ENCODE results near the gene ITPKB.
"Not testable (repeated sequence)": the region's sequence is repeated elsewhere in the genome, so short reads cannot be mapped to it uniquely, and the experiment has no call there.

Gene ITPKB

GRCh38 chr1:226639631-226640061 is 99.4 kb downstream of the ITPKB start:
- H3K27ac ChIP-seq, result no peak overlapping the region
- H3K36me3 ChIP-seq, result no peaks in the 10 kb centered on the region
- H3K27me3 ChIP-seq (ENCODE audit: insufficient read depth, low read depth, severe bottlenecking), result no peaks in the 10 kb centered on the region
- no peak for DNase-seq
- H3K9me3 ChIP-seq (ENCODE audit: severe bottlenecking), result no peaks in the 10 kb centered on the region
- H3K4me3 ChIP-seq (ENCODE audit: low read depth, low read length), result no peak overlapping the region
- no peak for TF ChIP-seq CTCF (IDR thresholded peaks at IDR 0.05; ENCODE audit: low read depth, low read length)

DNA sequence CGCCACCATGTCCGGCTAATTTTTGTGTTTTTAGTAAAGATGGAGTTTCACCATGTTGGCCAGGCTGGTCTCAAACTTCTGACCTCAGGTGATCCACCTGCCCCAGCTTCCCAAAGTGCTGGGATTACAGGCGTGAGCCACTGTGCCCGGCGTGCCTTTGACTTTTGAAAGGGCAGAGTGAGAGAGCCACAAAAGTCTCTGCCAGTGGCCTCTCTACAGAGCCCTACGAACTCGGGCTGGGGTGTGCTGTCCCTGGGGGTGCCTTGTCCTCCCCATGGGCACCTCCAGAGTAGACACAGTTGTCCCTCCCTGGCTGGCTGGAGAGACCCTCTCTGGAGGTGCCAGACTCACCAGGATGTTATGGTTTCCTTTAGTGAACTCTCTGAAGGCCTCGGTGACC is 99.9 kb downstream of the ITPKB start:
- not testable (repeated sequence) for H3K27ac ChIP-seq; H3K9me3 ChIP-seq (ENCODE audit: severe bottlenecking); H3K27me3 ChIP-seq (ENCODE audit: insufficient read depth, low read depth, severe bottlenecking); H3K36me3 ChIP-seq; DNase-seq; H3K4me3 ChIP-seq (ENCODE audit: low read depth, low read length)

DNA sequence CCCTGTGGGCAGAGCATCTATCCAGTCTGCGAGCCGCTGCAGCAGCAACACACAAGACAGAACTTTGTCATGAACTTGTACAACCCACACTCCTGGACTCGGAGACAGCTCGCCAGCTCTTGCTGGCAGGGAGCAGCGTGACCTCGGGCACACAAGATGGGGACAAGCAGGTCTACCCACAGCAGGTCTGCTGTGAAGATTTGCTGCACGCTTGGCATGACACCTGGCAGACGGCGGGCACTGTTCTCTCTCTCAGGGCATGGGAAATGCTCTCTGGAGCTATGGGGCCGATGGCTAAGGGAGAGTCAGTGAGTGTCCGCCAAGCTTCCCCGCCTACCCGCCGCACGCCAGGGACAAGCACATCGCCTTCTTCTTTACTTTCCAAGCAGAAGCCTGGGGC is 100.5 kb downstream of the ITPKB start:
- no peak for DNase-seq
- Histone ChIP-seq H3K9me3 (ENCODE audit: severe bottlenecking) (no peaks in the 10 kb centered on the region), H3K4me3 (ENCODE audit: low read depth, low read length) (no peak overlapping the region), H3K27ac (no peak overlapping the region), H3K27me3 (ENCODE audit: insufficient read depth, low read depth, severe bottlenecking) (no peaks in the 10 kb centered on the region), H3K36me3 (no peaks in the 10 kb centered on the region)
- no peak for TF ChIP-seq CTCF (IDR thresholded peaks at IDR 0.05; ENCODE audit: low read depth, low read length)

- no peak for DNase-seq
- H3K9me3 ChIP-seq (ENCODE audit: severe bottlenecking), result no peaks in the 10 kb centered on the region
- H3K4me3 ChIP-seq (ENCODE audit: low read depth, low read length), result no peak overlapping the region
- no peak overlapping the region for H3K27ac ChIP-seq
- H3K27me3 ChIP-seq (ENCODE audit: insufficient read depth, low read depth, severe bottlenecking), result no peaks in the 10 kb centered on the region
- no peak for TF ChIP-seq CTCF (IDR thresholded peaks at IDR 0.05; ENCODE audit: low read depth, low read length)
- no peaks in the 10 kb centered on the region for H3K36me3 ChIP-seq
Measured at GRCh38 chr1:226638001-226638601, 101.0 kb downstream of the ITPKB start.

- DNase-seq, result peak; percentile 33
- no peaks in the 10 kb centered on the region for H3K9me3 ChIP-seq (ENCODE audit: severe bottlenecking)
- TF ChIP-seq CTCF (IDR thresholded peaks at IDR 0.05; ENCODE audit: low read depth, low read length), result 0 out of 2 replicates have a peak, but pooled peaks have one; percentile 31
- H3K27me3 ChIP-seq (ENCODE audit: insufficient read depth, low read depth, severe bottlenecking), result no peaks in the 10 kb centered on the region
- no peak overlapping the region for H3K4me3 ChIP-seq (ENCODE audit: low read depth, low read length)
- no peak overlapping the region for H3K27ac ChIP-seq
- no peaks in the 10 kb centered on the region for H3K36me3 ChIP-seq
Measured at GRCh38 chr1:226637147-226637935, 101.7 kb downstream of the ITPKB start.

GRCh38 chr1:226636847-226637096 is 102.3 kb downstream of the ITPKB start:
- no peaks in the 10 kb centered on the region for H3K27me3 ChIP-seq (ENCODE audit: insufficient read depth, low read depth, severe bottlenecking)
- DNase-seq, result no peak
- no peak for TF ChIP-seq CTCF (IDR thresholded peaks at IDR 0.05; ENCODE audit: low read depth, low read length)
- H3K36me3 ChIP-seq, result no peaks in the 10 kb centered on the region
- no peak overlapping the region for H3K4me3 ChIP-seq (ENCODE audit: low read depth, low read length)
- no peaks in the 10 kb centered on the region for H3K9me3 ChIP-seq (ENCODE audit: severe bottlenecking)
- no peak overlapping the region for H3K27ac ChIP-seq

All from WERI-Rb-1 (cell line).